Stimulated activated CD8-positive, alpha-beta memory T cell treated with anti-CD3 and anti-CD28 coated beads, Interleukin-4, amount 100 ng/mL, for 4 hours (primary cell): ENCODE results near the gene UGT1A1.

Source experiments
- DNase-seq, 2 donors: peaks; one replicate each; pipeline ENCODE4 v3.0.0-alpha.2; 2020; ENCODE audit warnings: low read depth in 2 of 2, low spot score in 1 of 2

UGT1A1 gene

DNA sequence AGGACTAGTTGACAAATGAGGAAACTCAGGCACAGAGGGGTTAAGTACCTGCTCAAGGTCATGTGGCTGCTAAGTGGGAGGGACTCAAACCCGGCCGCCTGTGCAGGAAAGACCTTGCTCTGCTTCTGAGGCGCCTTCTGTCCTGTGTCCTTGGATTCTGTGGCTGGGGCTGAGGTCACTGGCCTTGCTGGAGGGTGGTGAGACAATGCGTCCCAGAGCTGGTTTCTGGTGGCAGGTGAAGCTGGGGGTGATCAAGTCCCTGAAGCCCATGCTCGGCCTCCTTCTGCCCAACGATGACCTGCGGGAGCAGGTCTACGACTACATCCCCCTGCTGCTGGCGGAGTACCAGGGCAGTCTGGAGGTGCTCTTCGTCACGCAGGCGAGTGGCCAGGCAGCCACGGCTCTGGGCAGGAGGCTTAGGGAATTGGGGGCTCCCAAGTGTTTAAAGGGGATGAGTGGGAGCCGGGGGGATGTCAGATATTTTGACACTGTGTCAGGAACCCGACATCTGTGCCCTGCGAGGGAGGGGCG is 34.1 kb downstream of the UGT1A1 start:
- no peak for DNase-seq

DNA sequence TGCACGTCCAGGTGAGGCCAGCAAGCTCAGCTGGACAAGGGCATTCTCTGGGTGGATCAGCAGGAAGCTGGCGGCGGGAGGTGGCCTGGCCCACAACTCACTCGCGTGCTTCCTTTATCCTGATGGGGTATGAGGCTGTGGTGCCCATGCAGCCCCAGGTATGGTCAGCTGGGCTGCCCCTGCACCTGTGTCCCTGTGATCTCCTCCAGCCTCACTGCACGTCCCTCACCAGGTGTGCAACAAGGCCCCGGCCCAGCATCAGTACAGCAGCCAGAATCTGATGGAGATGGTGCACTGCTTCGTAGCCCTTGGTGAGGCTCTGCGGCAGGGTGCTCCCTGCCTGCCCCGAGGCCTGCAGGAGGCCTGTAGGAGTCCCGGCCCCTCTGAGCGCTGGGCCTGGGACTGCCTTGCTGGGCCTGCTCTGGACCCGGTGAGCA is 35.7 kb downstream of the UGT1A1 start:
- no peak for DNase-seq

- DNase-seq, result no peak
Measured at GRCh38 chr2:233796254-233796653, 36.2 kb downstream of the UGT1A1 start.

DNA sequence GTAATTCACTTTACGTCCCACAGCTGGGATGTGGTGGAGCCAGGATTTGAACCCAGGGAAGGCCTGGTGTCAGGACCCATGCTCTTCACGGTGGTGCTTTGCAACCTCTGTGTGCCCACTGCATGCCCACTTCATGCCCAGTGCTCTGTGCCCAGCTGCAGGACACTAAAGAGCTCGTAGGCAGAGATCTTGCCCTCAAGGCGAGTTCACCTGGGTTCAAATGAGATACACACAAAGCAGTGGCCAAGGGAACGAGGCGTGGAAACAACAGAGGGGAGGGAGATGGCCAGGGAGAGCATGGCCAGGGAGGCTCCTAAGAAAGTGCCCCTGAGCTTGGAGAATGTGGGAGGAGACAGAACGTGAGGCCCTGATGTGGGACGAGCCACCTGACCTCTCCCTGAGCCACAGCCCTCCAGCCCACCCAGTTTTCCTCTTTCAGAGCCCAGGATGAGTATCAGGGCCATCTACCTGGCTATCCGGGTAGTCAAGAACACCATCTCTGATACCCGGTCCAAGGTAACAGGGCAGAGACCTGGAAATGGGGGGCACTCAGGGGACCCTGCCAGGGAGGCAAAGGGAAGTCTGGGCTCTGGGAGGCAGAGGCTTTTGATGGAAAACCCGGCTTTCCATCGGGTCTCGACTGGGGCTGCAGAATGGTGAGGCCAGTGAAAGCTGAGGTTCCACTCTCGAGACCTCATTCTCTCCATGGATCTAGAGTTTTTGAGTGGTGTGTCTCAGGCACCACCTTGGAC is 38.4 kb downstream of the UGT1A1 start:
- DNase-seq, result no peak

GRCh38 chr2:233799087-233799665 is 39.1 kb downstream of the UGT1A1 start:
- DNase-seq, result no peak

DNA sequence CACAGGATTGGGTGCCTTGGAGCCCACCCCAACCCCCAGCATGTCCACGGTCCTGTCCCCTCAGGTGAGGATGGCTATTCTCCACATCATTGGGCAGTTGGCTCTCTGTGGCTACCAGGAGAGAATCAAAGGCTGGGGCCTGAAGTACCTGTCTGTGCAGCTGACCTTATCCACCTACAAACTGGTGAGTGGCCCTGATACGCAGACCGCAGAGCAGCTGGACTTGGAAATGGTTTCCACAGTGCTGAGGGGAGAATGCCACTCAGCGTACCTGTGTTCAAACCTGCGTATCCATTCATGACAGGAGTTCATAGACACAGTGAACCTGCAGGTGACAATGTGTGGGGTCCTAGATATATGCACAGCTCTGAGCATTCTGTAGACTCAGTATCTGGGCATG is 39.6 kb downstream of the UGT1A1 start:
- DNase-seq, result no peak

DNA sequence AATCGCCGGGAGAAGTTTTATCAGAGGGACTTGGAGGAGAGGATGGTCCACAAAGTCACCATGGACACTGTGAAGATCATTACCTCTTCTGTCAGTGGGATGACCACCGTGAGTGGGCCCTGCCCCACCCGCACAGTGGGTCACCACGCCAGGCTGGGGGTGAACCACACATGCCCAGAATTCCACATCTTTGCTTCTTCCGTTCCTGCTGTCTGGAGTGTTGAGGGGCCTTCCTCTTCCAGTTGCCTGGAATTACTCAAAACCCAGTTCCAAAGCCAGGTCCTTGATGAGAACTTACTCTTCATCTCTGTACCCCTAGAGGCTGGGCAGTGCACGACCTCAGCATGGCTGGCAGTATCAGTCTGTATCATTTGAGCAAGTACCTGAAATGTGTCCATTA is 40.1 kb downstream of the UGT1A1 start:
- no peak for DNase-seq

GRCh38 chr2:233801357-233802131 is 41.5 kb downstream of the UGT1A1 start:
- no peak for DNase-seq

GRCh38 chr2:233802132-233802815 is 42.2 kb downstream of the UGT1A1 start:
- DNase-seq, result no peak

DNA sequence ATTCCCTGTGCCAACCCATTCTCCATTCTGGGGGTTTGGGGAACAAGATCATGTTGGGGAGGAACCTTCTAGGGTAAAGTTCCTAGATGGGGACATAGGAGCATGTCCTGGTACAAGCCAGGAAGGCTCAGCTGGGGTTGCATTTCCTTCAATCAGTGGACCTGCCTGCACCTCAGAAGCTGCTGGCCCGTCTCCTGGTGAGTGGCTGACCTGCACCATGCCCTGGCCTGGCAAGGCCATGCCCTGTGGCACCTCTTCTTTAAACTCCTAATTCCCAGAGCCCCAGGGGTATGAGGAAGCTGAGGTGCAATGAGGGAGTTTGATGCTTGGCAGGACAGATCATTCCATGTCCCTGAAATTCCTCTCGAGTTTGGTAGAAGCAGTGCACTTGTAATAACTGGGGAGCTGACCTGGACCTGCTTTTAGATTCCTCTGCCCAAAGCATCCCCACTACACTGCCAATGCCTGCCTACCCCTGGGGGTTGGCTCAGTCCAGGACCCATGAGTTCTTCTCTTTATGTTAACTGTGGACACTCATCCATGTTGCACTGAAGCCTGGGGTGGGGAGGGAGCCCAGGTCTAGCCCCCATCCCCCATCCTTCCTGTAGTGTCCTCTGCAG is 43.3 kb downstream of the UGT1A1 start:
- DNase-seq, result no peak

- DNase-seq, result no peak
Measured at GRCh38 chr2:233803994-233804393, 43.9 kb downstream of the UGT1A1 start.

GRCh38 chr2:233807215-233807865 is 47.3 kb downstream of the UGT1A1 start:
- DNase-seq, result no peak

DNA sequence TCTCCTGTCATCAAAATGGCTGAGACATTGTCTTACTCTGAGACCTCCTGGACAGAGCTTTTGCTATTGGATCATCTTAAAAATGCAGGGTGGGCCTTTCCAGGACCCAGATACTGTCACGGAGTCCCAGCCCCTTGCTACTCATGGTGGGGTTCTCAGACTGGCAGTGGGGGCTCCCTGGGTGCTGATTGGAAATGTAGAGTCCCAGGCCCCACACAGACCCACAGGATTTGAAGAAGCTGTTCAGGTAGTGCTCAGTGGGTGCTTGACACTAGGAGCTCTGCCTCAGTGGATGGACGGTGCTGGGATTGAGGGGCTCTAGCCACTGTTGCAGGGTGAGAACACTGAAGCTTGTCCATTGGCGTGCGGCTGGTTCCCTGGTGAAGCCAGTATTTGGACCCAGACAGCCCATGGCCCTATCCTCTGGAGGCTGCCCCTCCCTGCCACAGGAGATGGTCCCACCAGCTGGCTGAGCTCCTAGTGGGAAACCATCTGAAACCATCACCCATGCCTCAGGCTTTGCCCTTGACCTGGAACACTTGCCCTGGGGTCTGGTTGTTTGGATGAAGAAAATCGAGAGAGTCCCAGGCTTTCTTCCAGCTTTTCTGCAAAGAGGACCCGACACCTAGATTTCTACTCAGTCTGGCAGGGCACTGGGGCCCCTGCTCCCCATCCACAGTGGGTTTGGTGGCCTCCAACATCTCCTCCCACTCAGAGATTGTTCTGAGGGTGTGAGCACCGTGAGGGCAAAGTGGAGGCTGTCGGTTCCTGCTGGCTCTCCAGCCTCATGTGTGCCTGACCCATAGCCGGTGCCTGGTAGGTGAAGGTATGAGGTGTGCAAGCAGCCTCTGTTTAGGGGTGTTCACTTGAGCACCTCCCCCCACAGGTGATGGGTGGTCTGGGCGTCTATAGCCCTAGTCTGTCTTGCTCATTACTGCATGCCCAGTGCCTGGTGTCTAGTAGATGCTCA is 48.2 kb downstream of the UGT1A1 start:
- DNase-seq, result no peak

- no peak for DNase-seq
Measured at GRCh38 chr2:233810385-233810784, 50.3 kb downstream of the UGT1A1 start.

- no peak for DNase-seq
Measured at GRCh38 chr2:233811087-233811486, 51.0 kb downstream of the UGT1A1 start.

DNA sequence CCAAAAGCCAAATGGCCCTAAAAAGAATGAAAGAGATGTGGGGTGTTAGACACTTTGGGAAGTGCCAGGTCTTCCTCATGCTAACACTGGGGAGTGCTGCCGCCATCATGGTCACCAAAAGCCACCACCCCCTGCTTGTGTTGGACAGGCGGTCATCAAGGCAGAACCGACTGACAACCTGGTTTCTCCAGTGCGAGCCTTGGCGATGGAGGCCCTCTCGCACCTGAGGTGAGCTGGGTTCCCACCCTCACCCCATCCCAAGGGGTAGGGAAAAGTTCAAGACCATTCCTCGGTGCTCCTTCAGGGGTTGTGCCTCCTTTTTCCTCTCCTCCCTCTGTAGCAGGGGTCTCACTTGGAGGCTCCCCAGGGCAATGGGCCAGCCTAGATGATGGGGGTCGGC is 51.7 kb downstream of the UGT1A1 start:
- no peak for DNase-seq

DNA sequence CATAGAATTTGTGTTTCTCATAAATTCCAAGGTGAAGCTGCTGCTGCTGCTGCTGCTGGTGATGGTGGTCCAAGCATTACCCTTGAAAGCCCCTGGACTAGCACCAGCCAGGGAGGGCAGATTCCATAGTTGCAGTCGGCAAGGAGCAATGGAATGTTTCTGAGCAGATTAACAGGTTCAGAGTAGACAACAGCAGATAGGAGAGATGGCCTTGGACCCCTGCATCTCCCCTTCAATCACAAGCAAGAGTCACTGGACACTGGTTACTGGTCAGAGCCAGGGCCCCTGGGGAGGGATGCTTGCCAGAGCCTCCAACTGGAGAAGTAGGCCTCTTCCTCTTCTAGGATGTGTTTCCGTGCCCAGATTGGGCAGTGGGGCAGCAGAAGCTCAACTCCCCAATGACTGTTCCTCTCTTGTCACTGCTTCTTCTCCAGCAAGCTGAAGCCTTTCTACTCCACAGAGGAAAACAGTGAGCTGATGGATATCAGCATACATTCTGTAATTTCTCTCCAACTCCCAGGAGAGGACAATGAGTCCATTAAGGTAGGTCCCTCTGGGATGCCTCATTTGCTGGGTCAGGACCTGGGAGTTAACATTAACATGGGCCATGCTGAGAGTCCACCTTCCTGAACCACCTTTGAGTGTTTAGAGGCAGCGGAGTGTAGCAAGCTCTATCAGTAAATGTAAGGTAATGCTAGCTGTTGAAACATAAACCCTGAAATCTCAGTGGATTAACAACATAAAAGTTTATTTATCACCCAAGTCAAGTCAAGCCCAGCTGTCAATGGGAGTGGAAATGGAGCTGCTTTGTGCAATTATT is 53.4 kb downstream of the UGT1A1 start:
- DNase-seq, result no peak

- DNase-seq, result no peak
Measured at GRCh38 chr2:233814056-233814835, 54.2 kb downstream of the UGT1A1 start.
